T-cell (primary cell): ENCODE measurements around the gene LCN15. TPM values are rescaled to one million over a fixed set of nuclear protein-coding genes. Genes with fewer than 3 reads are reported as not detected.

ENCODE experiments used
- ATAC-seq, 4 experiments: fragments of 200-7000 bp in 3 of 4; fragments of 150-1000 bp in 1 of 4; cut with Tn5 transposase; replicated peaks in 1 of 4; 1 replicate in 3 of 4; 2 replicates in 1 of 4; pipeline ENCODE4 v1.10.0; 2021; ENCODE audit warnings: moderate library complexity in 3 of 4, mild to moderate bottlenecking in 2 of 4, moderate number of reproducible peaks in 1 of 4
- CTCF ChIA-PET, 2 donors: fragments of 300-600 bp; sonication (Branson Sonifier 250); formaldehyde crosslinking; loops; one replicate each; lab custom pipeline; 2022; ENCODE audit warnings: antibody characterized with exemption in 2 of 2; lab: Charles Lee
- POLR2A ChIA-PET, 2 donors: fragments of 300-600 bp; sonication (Branson Sonifier 250); formaldehyde crosslinking; loops; one replicate each; lab custom pipeline; 2022; ENCODE audit warnings: antibody characterized with exemption in 2 of 2; lab: Charles Lee
- DNase-seq, 35 experiments: peaks; one replicate each; pipeline versions ENCODE4 v3.0.0 to v3.0.0-alpha.2; 2013 to 2023
- H3K27ac ChIP-seq: one replicate; pipeline ENCODE4 v1.5.1; 2013; ENCODE audit warnings: low read length
- H3K27me3 ChIP-seq, 2 experiments: replicated peaks in 1 of 2; 1 replicate in 1 of 2; 2 replicates in 1 of 2; pipeline versions ENCODE4 v1.6.1 to v1.7.0; 2013; ENCODE audit warnings: low read length in 1 of 2, mixed read lengths in 1 of 2; ENCODE audit not compliant: control insufficient read depth in 2 of 2, insufficient read depth in 2 of 2; ENCODE audit errors: extremely low read depth in 1 of 2
- H3K36me3 ChIP-seq, 2 donors: 1 replicate in 1 of 2; 2 replicates in 1 of 2; pipeline versions ENCODE4 v1.6.1 to v1.7.0; 2013; ENCODE audit warnings: low read length in 1 of 2; ENCODE audit not compliant: control insufficient read depth in 2 of 2, insufficient read depth in 1 of 2; ENCODE audit errors: extremely low read depth in 1 of 2
- H3K4me1 ChIP-seq, 2 experiments: 1 replicate in 1 of 2; 2 replicates in 1 of 2; pipeline versions ENCODE4 v1.6.1 to v1.7.0; 2013; ENCODE audit warnings: low read length in 2 of 2, mixed read lengths in 1 of 2; ENCODE audit not compliant: insufficient read depth in 2 of 2, control insufficient read depth in 1 of 2; ENCODE audit errors: extremely low read depth in 1 of 2
- H3K4me3 ChIP-seq, 2 donors: 1 replicate in 1 of 2; 2 replicates in 1 of 2; pipeline versions ENCODE4 v1.5.1 to v1.7.0; 2013; ENCODE audit warnings: mild to moderate bottlenecking in 2 of 2, low read length in 1 of 2, moderate library complexity in 1 of 2; ENCODE audit not compliant: control insufficient read depth in 1 of 2; ENCODE audit errors: extremely low read depth in 1 of 2
- H3K9me3 ChIP-seq: 2 replicates; pipeline ENCODE4 v1.7.0; 2013
- H3K27ac Mint-ChIP-seq, 2 donors: one replicate each; pipeline ENCODE4 v1.8.0; 2020 to 2021; ENCODE audit warnings: mild to moderate bottlenecking in 2 of 2, mixed read lengths in 2 of 2
- H3K27me3 Mint-ChIP-seq, 2 donors: one replicate each; pipeline ENCODE4 v1.8.0; 2021 to 2022; ENCODE audit warnings: mixed read lengths in 2 of 2
- H3K36me3 Mint-ChIP-seq: one replicate; pipeline ENCODE4 v1.8.0; 2021; ENCODE audit warnings: mixed read lengths
- H3K4me1 Mint-ChIP-seq, 3 donors: one replicate each; pipeline ENCODE4 v1.8.0; 2020 to 2022; ENCODE audit warnings: mixed read lengths in 3 of 3, mild to moderate bottlenecking in 1 of 3
- H3K4me3 Mint-ChIP-seq, 3 donors: one replicate each; pipeline ENCODE4 v1.8.0; 2020 to 2022; ENCODE audit warnings: mild to moderate bottlenecking in 3 of 3, mixed read lengths in 3 of 3, moderate library complexity in 3 of 3
- H3K9me3 Mint-ChIP-seq, 3 donors: one replicate each; pipeline ENCODE4 v1.8.0; 2020 to 2022; ENCODE audit warnings: mixed read lengths in 3 of 3
- WGBS: methylation state at CpG from one replicate; pipeline ENCODE4 v1.1.5; 2013; ENCODE audit warnings: missing lambda C conversion rate; ENCODE audit not compliant: insufficient coverage; 5-methylcytosine and 5-hydroxymethylcytosine counted together
- total RNA-seq, 35 experiments: library from RNA in 6 of 35; stranded (reverse) in 6 of 35; fragments of 120-200 nt in 1 of 35; gene quantifications; one replicate each; pipeline versions ENCODE4 v1.2.1 to v1.2.4 and lab custom pipeline; 2013 to 2026

The LCN15 gene
- total RNA-seq, 5 donors from 2014 or later (not counting 1 experiment from before 2014, with no cell fraction given), result not detected

- H3K4me1 ChIP-seq, result peaks cover 11 to 37% of the 10 kb centered on the region in 2 experiments
- POLR2A ChIA-PET, result interaction anchor here in 1 of 2 donors (0.6 to 0.7 kb wide), 2 partner anchors 189 to 243 kb away, joined by 3 read pairs; no protein-coding TSS in a partner anchor
Measured at GRCh38 chr9:136728080-136728547, 36.2 kb downstream of the LCN15 start.

GRCh38 chr9:136726631-136727191, 37.6 kb downstream of the LCN15 start:
- Histone ChIP-seq H3K36me3 (peaks cover 32 to 47% of the 10 kb centered on the region in 2 donors), H3K4me1 (peaks cover 11 to 37% of the 10 kb centered on the region in 2 experiments), H3K9me3 (no peaks in the 10 kb centered on the region), H3K4me3 (peak overlapping the region; percentile 85 to 86), H3K27ac (peak overlapping the region; percentile 14), H3K27me3 (peaks cover 0 to 2% of the 10 kb centered on the region in 2 experiments)
- ChIA-PET CTCF (interaction anchor here (0.6 to 1.6 kb wide), 10 partner anchors 13 to 497 kb away, joined by 3 to 8 read pairs (median 4); no protein-coding TSS in a partner anchor), POLR2A (interaction anchor here in 1 of 2 donors (0.5 to 0.6 kb wide), 4 partner anchors 10 to 514 kb away, joined by 3 to 9 read pairs (median 5); no protein-coding TSS in a partner anchor)
- DNase-seq (peak in 31 of 35 experiments; percentile 13 to 69 (median 42)), ATAC-seq (peak in 1 of 4 experiments; percentile 23)
- H3K36me3 Mint-ChIP-seq, result peaks cover 28% of the 10 kb centered on the region
- no peaks in the 10 kb centered on the region for H3K27me3 Mint-ChIP-seq
- no peaks in the 10 kb centered on the region for H3K9me3 Mint-ChIP-seq
- peak overlapping the region; percentile 79 to 93 for H3K27ac Mint-ChIP-seq
- peaks cover 24 to 33% (median 27%) of the 10 kb centered on the region in 3 donors for H3K4me1 Mint-ChIP-seq
- WGBS, result 1% methylated on average over 10 of the region's 18 CpGs
- peak overlapping the region; percentile 92 to 95 (median 92) for H3K4me3 Mint-ChIP-seq

More at GRCh38 chr9:136728080-136728547, 36.2 kb downstream of the LCN15 start:
- ATAC-seq (peak; percentile 76 to 86 (median 81)), DNase-seq (peak; percentile 76 to 95 (median 90))
- H3K4me1 Mint-ChIP-seq, result peaks cover 24 to 33% (median 27%) of the 10 kb centered on the region in 3 donors
- H3K36me3 ChIP-seq, result peaks cover 25 to 34% of the 10 kb centered on the region in 2 donors
- H3K4me3 ChIP-seq, result peak overlapping the region; percentile 85 to 86
- CTCF ChIA-PET, result interaction anchor here in 1 of 2 donors (0.5 to 1.2 kb wide), 5 partner anchors 37 to 568 kb away, joined by 3 to 8 read pairs (median 3); no protein-coding TSS in a partner anchor
- WGBS, result 0% methylated on average over 66 of the region's 66 CpGs
- H3K27ac ChIP-seq, result no peak overlapping the region
- peaks cover 28% of the 10 kb centered on the region for H3K36me3 Mint-ChIP-seq
- H3K27ac Mint-ChIP-seq, result no peak overlapping the region
- peak overlapping the region; percentile 92 to 95 (median 92) for H3K4me3 Mint-ChIP-seq
- no peaks in the 10 kb centered on the region for H3K9me3 ChIP-seq
- no peaks in the 10 kb centered on the region for H3K9me3 Mint-ChIP-seq
- peaks cover 0 to 2% of the 10 kb centered on the region in 2 experiments for H3K27me3 ChIP-seq
- no peaks in the 10 kb centered on the region for H3K27me3 Mint-ChIP-seq

DNA sequence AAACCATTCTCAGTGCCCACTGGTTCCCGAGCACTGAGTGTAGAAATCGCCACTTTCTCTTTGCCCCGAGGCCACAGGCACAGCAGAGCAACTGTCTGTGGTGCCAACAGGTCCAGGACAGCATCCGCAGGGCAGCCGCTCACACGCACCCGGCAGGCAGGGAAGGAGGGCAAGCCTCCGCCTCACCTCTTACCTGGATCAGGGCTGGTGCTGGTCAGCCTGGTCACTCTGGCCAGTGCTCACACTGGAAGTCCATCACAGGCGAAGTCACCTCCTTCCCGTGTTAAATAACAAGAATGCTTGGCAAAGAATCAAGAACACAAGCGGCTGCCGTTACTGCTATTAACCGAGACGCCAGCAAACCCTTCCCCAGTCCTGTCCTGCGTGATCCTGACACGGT, 38.2 kb downstream of the LCN15 start:
- peak overlapping the region; percentile 14 for H3K27ac ChIP-seq
- WGBS, result 67% methylated on average over 16 of the region's 16 CpGs
- peak overlapping the region in 1 of 2 donors; percentile 85 for H3K4me3 ChIP-seq
- H3K27me3 ChIP-seq, result peaks cover 0 to 2% of the 10 kb centered on the region in 2 experiments
- CTCF ChIA-PET, result interaction anchor here in 1 of 2 donors (0.6 to 1.6 kb wide), 2 partner anchors 25 to 497 kb away, joined by 5 to 7 read pairs; no protein-coding TSS in a partner anchor
- peak overlapping the region; percentile 92 to 95 (median 92) for H3K4me3 Mint-ChIP-seq
- H3K36me3 Mint-ChIP-seq, result peaks cover 31% of the 10 kb centered on the region
- peaks cover 11 to 37% of the 10 kb centered on the region in 2 experiments for H3K4me1 ChIP-seq
- POLR2A ChIA-PET, result no interaction called here
- peaks cover 32 to 50% of the 10 kb centered on the region in 2 donors for H3K36me3 ChIP-seq
- ATAC-seq (no peak), DNase-seq (no peak)
- H3K9me3 Mint-ChIP-seq, result no peaks in the 10 kb centered on the region
- H3K4me1 Mint-ChIP-seq, result peaks cover 24 to 35% (median 27%) of the 10 kb centered on the region in 3 donors
- no peaks in the 10 kb centered on the region for H3K9me3 ChIP-seq
- H3K27me3 Mint-ChIP-seq, result no peaks in the 10 kb centered on the region
- H3K27ac Mint-ChIP-seq, result peak overlapping the region; percentile 79 to 93

DNA sequence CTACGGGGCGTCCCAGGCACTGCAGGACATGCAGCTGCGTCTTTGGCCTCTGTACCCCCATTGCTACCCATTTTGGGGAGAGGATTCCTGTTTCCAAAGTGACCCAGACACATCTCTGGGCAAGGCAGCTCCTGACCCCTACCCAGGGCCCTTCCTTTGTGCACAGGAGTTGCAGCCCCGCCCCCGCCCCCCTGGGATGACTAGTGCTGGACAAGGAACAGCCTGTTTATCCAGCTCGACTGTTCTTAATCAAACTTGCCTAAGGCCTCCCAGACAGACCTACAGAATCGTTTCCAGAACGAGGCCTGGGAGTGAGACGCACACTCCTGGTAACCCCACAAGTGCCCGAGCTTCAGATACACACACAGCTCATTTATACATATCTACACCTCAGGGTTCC, 38.7 kb downstream of the LCN15 start:
- ATAC-seq (no peak), DNase-seq (no peak)
- Mint-ChIP-seq H3K27me3 (no peaks in the 10 kb centered on the region), H3K27ac (no peak overlapping the region), H3K36me3 (peaks cover 32% of the 10 kb centered on the region), H3K9me3 (no peaks in the 10 kb centered on the region), H3K4me3 (peak overlapping the region in 2 of 3 donors; percentile 92 to 95), H3K4me1 (peaks cover 24 to 36% (median 27%) of the 10 kb centered on the region in 3 donors)
- ChIA-PET POLR2A (no interaction called here), CTCF (no interaction called here)
- Histone ChIP-seq H3K9me3 (no peaks in the 10 kb centered on the region), H3K27me3 (peaks cover 0 to 2% of the 10 kb centered on the region in 2 experiments), H3K4me3 (no peak overlapping the region), H3K27ac (no peak overlapping the region), H3K36me3 (peaks cover 32 to 50% of the 10 kb centered on the region in 2 donors), H3K4me1 (peaks cover 11 to 37% of the 10 kb centered on the region in 2 experiments)
- whole genome bisulfite sequencing, result 79% methylated on average over 9 of the region's 10 CpGs

- WGBS, result 93% methylated on average over 3 of the region's 7 CpGs
- no peak overlapping the region for H3K4me3 ChIP-seq
- Mint-ChIP-seq H3K27ac (no peak overlapping the region), H3K4me3 (peak overlapping the region in 1 of 3 donors; percentile 37), H3K4me1 (peaks cover 24 to 38% (median 27%) of the 10 kb centered on the region in 3 donors), H3K9me3 (no peaks in the 10 kb centered on the region), H3K27me3 (no peaks in the 10 kb centered on the region), H3K36me3 (peaks cover 32% of the 10 kb centered on the region)
- ATAC-seq, result no peak
- peaks cover 11 to 37% of the 10 kb centered on the region in 2 experiments for H3K4me1 ChIP-seq
- CTCF ChIA-PET, result no interaction called here
- H3K27me3 ChIP-seq, result peaks cover 0 to 2% of the 10 kb centered on the region in 2 experiments
- no peaks in the 10 kb centered on the region for H3K9me3 ChIP-seq
- peaks cover 32 to 50% of the 10 kb centered on the region in 2 donors for H3K36me3 ChIP-seq
- POLR2A ChIA-PET, result no interaction called here
- H3K27ac ChIP-seq, result no peak overlapping the region
- no peak for DNase-seq
Measured at GRCh38 chr9:136724772-136725171, 39.5 kb downstream of the LCN15 start.

- 95% methylated on average over 7 of the region's 8 CpGs for WGBS
- Mint-ChIP-seq H3K27ac (peak overlapping the region in 1 of 2 donors; percentile 36), H3K4me3 (peak overlapping the region in 1 of 3 donors; percentile 37), H3K9me3 (no peaks in the 10 kb centered on the region), H3K4me1 (peaks cover 24 to 38% (median 27%) of the 10 kb centered on the region in 3 donors), H3K27me3 (no peaks in the 10 kb centered on the region), H3K36me3 (peaks cover 32% of the 10 kb centered on the region)
- no peak for DNase-seq
- H3K4me3 ChIP-seq, result no peak overlapping the region
- H3K36me3 ChIP-seq, result peaks cover 32 to 50% of the 10 kb centered on the region in 2 donors
- no peak overlapping the region for H3K27ac ChIP-seq
- peaks cover 11 to 41% of the 10 kb centered on the region in 2 experiments for H3K4me1 ChIP-seq
- H3K27me3 ChIP-seq, result peaks cover 0 to 2% of the 10 kb centered on the region in 2 experiments
- ChIA-PET POLR2A (no interaction called here), CTCF (no interaction called here)
- no peaks in the 10 kb centered on the region for H3K9me3 ChIP-seq
- ATAC-seq, result no peak
Measured at GRCh38 chr9:136723989-136724388, 40.3 kb downstream of the LCN15 start.
